GM19455 (cell line): ENCODE results near the gene MYLK.

ENCODE experiments used
- ATAC-seq: cut with Tn5 transposase; IDR thresholded peaks from one replicate; pipeline ENCODE4 v1.9.1; 2021; ENCODE audit not compliant: unreplicated experiment

The MYLK gene

DNA sequence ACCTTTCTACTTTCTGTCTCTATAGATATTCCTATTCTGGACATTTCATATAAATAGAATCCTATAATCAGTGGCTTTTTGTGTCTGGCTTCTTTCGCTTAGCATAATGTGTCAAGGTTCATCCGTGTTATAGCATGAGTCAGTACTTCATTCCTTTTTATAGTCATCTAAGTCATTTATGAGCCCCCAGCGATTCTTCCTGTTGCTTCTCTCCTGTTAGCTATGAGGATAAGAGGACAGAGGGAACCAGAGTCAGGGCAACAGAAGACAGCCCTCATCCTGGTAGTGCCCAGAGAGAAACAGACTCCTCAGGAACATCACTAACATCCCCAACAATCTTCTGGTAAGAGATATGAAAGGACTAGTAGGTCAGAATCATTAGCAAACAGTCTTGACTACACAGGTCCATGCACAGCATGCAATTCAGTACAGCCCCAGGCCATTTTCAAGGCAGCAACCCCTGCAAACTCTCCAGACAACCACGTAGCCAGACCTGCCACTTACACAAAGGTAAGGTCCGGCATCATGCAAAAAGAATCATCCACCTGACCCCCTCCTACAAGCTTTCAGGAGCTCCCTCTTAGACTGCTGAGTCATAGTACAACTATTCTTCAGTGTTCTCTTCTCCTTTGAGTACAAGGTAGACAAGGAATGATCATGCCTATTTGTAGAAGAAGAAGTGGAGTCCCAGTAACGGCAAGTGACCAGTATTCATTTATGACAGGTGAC, 91.5 kb downstream of the MYLK start:
- ATAC-seq, result no peak

DNA sequence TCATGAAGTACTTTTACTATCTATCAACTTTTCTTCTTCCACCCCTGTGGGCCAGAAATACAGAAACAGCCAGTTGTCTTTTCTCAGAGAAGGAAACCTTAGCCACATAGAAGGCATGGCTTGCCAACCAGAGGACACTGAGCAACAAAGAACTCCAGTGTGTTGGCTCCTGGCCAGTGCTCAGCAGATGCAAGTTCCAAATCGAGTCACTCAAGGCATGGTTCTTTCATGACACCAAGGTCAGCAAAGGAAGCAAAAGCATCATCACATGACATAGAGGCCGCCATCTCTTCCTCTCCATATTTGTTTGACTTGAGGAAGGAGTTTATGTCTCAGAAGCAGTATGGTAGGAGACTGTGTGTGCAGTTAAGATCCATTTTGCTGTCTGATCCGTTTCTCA, 92.2 kb downstream of the MYLK start:
- no peak for ATAC-seq

DNA sequence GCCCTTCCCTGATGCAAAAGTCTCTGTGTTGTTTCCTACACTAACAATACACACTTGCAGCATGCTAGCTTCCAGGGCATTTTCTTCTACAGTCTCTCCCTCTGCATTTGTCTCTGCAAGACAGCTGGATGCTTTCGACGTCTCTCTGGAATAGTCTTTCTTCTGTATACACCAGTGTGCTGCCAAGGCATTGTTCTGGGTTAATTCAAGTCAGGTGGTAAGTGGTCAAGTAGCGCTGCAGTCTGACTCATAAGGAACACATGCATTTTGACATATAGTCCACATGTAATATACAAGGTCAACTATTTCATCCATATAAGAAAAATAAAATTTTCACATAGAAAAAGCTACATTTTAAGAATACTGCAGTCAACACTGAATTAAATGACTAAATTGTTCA, 92.7 kb downstream of the MYLK start:
- ATAC-seq, result no peak

DNA sequence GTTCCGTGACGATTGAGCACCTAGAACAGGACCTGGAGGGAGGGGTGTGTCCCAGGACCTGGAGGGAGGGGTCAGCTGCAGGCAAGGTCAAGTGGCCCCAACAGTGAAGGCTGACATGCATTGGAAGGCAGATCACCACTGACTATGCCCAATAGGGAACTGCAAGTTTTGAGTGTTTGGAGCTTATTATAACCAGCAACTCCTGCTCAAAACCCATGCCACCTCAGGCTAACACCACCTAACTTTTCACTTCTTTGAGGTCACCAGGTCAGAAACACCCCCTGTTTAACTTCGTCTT, 93.1 kb downstream of the MYLK start:
- ATAC-seq, result no peak

DNA sequence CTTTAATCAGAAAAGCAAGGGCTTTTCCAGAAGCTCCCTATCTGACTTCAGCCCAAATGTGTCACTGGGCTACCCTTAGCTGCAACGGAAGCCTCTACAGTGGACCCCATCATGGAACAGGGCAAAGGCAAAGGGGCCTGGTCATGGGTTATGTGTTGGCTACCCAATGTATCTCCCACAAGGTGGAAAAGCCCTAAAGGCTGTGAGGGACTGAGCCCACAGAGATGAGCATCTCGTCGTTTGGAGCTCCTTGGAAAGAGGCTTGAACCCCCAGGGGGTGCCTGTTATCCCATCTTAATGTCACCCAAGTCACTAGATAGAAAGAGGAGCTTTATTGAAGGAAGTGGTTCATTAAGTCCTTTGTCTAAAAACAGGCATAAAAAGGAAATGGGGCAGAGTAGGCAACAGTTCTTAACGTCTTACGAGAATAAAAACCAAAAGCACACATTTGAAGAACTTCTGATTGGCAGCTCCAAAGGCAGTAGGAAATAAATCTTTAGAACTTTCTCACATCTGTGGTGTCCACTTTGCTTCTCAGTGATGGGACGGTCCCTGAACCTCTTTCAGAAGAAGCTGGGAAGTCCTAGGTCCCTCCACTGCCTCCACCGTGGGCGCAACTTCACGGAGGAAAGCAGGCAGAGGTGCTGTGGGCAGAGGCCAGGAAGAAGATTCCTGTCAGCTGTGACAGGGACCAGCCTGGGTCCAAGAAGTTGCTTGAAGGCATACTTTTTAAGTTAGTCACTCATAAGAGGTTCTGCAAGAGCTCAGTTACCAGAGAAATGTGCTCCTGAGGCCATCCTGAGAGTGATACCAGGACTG, 93.7 kb downstream of the MYLK start:
- no peak for ATAC-seq

DNA sequence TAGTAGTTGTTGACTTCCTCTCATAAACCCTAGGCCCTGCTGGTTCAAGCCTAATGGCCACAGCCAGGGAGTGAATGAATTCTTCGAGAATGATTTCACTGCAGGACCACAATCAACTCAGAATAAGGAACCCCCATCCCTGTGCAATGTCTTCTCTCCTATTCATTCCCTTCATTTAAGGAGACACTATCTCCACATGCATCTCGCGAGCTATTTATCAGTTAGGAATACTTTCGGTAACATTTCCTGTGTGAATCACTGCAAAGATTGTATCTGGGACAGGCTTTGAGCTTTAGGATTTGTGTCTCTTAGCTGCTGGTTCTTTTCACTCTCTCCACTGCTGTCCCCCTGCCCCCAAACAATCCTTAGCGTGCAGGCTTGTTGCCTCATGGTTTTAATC, 94.4 kb downstream of the MYLK start:
- ATAC-seq, result no peak

DNA sequence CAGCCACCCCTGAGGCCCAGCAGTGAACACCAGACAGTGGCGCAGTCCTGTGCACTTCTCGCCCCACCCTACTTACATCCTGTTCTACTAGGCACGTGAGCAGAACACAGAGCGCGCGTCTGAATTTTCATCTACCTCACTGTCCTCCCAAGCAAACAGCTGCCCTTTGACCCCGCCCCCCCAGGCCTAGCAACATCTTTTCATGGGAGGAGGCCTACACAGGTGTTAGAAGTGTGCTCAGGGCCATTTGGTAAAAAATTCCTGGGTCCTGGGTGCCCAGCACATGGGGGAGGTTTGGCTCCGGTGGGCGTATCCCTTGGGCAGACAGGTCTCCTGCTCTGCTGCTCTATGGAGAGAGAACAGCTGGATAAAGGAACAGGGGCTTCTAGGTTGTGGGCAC, 95.0 kb downstream of the MYLK start:
- no peak for ATAC-seq

DNA sequence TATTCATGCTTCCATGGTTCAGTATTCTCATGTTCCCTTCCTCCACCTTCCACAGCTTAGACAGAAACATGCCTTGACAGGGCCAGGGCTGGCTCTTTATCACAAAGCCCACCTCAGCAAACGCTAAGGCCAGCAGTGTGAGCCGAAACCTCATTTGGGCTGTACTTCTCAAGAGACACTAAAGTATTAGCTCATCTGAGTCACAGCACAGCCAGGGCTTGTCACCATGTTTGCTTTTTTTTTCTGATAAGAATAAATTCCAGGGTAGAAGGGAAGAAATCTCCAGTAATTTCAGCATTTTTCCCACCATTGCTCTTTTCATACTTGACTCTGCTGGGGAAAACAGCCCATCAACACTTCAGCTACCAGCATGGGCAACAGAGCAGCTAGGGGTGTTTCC, 95.4 kb downstream of the MYLK start:
- no peak for ATAC-seq

DNA sequence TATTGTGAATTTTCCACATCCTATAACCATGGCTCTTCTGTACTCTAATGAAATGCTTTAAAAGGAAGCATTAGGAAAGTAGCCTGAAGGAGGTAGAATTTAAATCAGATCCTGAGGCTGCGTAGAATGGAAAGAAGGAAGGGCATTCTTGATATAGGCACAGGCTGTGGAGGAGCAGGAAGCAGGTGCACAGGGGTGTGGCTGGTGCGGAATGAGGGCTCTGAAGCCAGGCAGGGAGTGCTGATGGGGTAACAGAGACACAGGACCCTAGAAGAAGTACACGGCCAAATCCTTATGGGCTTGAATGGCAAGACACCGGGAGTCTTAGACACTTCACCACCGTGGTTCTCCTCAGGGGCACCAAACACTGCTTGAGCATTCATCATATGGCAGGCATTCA, 97.0 kb downstream of the MYLK start:
- ATAC-seq, result no peak

DNA sequence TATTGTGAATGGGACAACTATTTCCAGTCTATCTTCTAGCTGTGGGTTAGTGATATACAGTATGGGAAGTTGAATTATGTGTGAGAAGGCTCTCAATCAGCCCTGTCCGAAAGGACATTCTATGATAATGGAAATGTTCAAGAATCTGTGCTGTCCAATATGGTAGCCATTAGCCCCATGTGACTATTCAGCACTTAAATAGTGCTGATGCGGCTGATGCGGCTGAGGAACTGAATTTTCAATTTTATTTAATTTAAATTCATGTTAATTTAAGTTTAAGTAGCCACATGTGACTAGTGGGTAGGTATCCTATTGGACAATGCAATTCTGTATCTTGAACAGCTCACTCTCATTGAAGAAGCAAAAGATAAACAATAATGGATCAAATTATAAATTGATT, 98.5 kb downstream of the MYLK start:
- ATAC-seq, result no peak

DNA sequence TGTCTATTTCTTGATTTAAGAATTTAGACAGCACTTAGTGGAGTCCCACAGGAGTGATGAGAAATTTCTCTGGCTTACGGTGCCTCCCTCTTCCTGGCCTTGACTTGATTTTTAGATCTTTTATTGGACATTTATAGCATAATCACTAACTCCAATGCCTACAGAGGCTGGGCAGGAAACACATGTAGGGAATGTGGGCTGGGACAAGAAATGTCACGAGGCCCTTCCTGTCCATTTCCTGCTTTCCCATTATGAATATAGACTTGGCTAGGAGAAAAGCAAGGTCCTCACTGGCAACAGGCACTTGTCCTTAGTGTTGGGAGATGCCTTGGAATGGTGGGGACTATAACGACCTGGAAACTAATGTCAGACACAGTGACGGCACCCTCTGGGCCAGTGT, 100.3 kb downstream of the MYLK start:
- no peak for ATAC-seq

DNA sequence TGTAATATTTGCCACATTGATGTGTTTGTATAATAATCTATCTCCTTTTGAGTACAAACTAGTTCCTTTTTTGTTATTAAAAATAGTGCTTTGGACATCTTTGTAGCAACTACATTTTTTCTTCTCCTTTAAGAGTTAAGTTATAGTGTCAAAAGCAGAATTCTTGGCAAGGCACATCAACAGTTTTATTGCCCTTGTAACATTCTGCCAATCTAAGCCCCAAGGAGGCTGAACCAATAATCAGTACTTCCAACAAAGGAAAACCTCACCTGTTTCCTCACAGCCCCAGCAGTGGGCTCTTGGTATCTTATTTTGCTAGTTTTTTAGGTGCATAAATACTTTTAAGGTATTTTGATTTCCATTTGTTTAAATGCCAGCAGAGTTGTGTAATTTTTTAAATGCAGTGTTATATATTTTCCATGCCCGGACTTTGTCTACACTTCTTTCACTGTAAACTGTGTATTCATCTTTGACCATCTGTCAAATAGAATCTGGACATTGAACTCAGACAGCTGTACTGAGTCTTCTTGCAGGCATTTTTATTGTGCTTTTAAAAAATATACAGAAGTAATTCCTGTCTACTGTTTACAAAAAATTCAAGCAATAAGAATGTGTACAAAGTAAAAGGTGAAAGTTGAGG, 101.0 kb downstream of the MYLK start:
- ATAC-seq, result no peak

DNA sequence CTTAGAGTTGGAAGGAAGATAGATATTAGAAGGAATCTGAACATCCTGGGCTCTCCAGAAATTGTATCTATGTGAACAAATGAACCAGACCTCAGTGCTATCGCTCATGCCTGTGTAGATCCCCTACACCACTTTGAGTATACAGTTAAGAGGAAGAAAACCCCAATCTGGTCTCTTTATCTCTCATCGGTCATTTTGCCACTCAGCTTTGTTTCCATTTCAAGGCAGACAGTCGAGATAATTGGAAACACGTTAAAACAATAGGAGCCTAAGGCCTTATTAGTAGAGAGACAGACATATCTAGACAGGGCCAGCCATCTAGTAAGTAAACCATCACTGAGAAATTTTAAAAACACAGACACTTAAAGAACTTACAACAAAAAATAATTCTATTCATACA, 101.6 kb downstream of the MYLK start:
- ATAC-seq, result no peak

DNA sequence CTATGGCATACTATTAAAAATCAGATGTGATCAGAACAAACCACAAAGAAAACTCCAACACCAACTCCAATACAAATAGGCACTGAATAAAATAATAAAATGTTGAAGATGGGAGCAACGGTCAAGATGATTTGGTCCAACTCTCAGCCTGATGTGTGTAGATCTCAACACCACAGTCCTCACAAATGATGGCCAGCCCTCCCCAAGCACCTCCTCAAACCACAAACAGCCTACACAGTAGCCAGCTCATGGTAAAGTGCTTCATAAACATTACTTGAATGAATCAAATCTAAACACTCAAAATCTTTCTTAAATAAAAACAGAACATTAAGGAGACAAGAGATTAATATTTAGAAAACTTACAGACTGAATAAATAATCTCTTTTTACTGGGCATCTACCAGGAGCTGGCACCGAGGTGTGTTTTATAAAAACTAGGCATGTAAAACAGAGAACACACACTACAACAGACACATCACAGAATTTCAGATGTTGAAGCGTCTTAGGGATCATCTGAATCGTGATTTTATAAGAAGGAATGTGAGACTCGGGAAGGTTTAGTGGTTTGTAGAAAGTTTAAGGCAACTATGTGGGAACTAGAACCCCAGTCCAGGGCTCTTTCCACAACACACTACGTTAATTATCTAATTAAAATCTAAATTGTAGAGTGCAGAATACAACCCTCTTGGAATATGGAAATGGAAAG, 102.4 kb downstream of the MYLK start:
- no peak for ATAC-seq

DNA sequence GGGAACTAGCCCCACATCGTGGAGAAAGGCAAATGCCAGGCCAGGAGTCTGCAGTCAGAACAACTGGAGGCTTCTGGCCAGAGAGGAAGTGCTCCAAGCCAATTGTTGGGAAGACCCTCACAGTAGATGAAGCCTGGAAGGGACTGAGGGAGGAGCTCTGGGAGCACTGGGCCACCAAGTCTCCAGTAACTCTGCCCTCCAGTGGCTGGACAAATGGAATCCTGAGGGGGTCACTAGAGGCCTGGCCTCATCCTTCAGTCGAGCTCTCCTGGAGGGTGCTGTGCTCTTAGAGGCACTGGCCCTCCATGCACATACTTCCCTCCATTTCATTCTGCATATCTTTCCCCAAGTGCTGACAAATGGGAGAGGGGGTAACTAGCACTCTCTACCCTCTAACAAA, 103.0 kb downstream of the MYLK start:
- ATAC-seq, result no peak

DNA sequence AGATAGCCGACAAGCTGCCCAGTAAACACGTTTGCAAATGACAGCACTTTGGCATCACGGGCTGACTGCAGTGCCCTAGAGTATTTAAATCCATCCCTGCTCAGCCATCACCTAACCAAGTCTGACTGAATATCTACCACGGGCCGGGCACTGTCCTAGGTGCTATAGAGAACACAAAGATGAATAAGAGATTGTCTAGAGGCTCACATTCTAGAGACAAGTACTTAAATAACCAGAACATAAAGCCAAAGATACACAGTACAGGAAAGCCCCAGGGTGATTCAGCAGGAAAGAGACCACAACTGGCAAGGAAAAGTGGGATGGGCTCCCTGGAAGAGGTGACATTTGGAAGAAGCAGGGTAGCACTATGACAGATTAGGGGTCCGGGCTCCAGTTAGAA, 103.5 kb downstream of the MYLK start:
- no peak for ATAC-seq

DNA sequence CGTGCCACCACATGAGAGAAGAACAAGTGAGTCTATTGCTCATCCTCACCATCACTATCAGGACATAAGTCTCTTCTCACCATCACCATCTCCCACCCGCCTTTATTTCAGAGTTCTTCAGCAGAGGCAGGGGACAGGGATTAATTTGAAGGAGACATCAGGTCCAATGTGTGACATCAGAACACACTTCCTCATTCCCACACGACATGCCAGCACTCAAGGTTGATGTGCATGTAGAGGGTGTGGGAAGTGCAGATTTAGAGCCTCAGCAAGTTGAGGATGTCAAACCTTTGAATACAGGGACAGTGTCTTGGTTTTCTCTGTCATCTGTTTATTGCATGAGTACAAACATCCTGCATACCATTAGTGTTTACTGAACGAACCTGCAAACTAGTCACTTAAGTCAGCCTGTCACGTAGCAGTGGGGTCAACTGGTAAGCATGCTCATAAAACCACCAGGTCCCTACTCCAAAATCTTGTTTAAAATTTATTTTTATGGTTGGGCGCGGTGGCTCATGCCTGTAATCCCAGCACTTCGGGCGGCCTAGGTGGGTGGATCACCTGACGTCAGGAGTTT, 104.4 kb downstream of the MYLK start:
- ATAC-seq, result no peak

DNA sequence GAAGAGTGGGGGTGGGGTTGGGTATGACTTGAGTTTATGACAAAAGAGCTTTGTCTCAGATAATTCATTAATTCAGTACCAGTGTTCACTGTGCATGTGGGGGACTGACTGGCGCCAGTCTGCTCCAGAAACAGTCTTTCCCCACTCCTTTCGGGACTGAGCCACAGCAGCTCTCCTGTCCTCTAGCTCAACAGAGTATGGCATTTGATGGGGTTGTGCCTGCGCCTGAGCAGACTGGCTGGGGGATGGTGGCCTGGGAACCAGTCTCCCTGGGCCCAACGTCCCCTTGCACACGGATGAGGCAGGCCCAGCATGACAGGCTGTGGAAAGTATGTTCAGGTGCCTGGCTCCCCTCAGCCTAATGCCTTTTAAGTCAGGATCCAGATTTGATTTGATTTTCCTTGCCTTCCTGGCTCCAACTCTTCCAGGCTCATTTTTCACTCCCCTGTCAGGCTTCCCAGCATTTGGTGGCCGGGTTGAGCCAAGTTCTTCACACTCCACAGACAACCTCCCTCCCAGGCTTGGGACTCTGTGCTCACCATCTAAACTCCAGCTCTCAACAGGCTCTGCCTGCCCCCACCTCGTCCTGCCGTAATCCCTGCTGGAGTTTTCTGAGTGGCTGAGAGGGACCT, 105.0 kb downstream of the MYLK start:
- ATAC-seq, result no peak

DNA sequence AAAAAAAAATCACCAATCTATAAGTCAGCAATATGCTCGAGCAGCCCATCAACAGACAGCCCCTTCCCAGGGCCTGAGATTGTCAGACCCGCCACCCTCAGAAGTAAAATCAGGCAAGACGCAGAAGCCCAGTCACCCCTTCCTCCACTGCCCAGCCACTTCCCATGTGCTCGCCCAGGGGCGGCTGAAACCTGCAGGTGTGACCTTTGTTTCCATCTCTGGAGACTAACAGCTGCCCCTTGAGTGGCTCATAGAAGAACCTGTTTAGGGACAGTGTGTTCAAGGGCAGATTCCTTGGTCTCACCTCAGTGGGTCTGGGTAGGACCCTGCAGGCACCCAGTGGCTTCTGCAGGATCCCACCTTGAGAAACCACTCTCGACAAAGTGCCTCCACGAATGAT, 105.6 kb downstream of the MYLK start:
- ATAC-seq, result no peak

DNA sequence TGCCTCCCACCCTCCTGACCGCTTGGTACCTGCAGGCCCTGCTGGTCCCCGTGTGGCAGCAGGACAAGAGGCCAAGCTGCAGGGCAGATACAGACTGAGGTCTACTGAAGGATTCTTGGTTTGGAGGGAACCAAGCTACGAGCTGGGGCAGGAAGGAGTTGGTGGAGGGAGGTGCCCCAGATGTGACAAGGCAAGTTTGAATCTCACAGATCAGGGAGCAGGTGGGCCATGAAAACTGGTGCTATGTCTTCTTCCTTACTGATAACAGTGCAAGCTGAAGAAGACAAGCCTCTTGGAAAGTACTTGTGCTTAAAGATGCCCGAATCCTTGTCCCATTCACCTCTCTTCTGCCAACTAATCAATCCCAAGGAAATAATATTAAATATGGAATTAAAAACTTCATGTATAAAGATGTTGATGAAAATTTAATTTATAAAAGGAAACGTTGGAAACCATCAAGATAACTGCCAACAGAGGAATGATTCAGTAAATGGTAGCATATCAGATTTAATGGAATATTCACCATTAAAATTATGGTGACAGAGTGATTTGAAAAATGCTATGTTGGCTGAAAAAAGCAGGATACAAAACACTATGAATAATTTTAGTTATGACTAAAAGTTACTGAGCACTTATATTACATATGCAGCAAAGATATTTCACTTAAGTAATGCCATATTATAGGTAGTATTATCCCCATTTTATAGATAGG, 107.9 kb downstream of the MYLK start:
- no peak for ATAC-seq
